Spinal cord (tissue), 10 donors: ENCODE results near the gene ATP10A. TPM values are rescaled to one million over a fixed set of nuclear protein-coding genes. Genes with fewer than 3 reads are reported as not detected.

Experiments used
- DNase-seq, 6 donors: peaks; one replicate each; pipeline versions ENCODE4 v3.0.0 to v3.0.0-alpha.2; 2013 to 2015; ENCODE audit warnings: low spot score in 6 of 6, low read depth in 4 of 6
- H3K27ac ChIP-seq: one replicate; pipeline ENCODE4 v1.5.1; 2013; ENCODE audit warnings: low read depth, low read length, control low read depth
- H3K27me3 ChIP-seq: one replicate; pipeline ENCODE4 v1.6.1; 2013; ENCODE audit warnings: low read length; ENCODE audit not compliant: control insufficient read depth, insufficient read depth
- H3K36me3 ChIP-seq: one replicate; pipeline ENCODE4 v1.6.1; 2013; ENCODE audit warnings: low read length; ENCODE audit not compliant: control insufficient read depth, insufficient read depth
- H3K4me1 ChIP-seq: one replicate; pipeline ENCODE4 v1.6.1; 2013; ENCODE audit warnings: low read length; ENCODE audit not compliant: control insufficient read depth, insufficient read depth
- H3K4me3 ChIP-seq: one replicate; pipeline ENCODE4 v1.5.1; 2013; ENCODE audit warnings: low read depth, low read length, control low read depth
- H3K9me3 ChIP-seq: one replicate; pipeline ENCODE4 v1.6.1; 2013; ENCODE audit warnings: low read length; ENCODE audit not compliant: control insufficient read depth, insufficient read depth
- WGBS: methylation state at CpG from one replicate; pipeline ENCODE4 v1.1.5; 2013; ENCODE audit warnings: missing lambda C conversion rate; ENCODE audit not compliant: insufficient coverage; 5-methylcytosine and 5-hydroxymethylcytosine counted together
- polyA plus RNA-seq, 2 donors: library from polyadenylated mRNA; unstranded; fragments of 120-200 nt; gene quantifications; one replicate each; pipeline ENCODE4 v1.2.1, GENCODE V29; 2013; ENCODE audit not compliant: insufficient read length in 2 of 2
- total RNA-seq, 2 donors: library from RNA; depleted of rRNA in 1 of 2; stranded (reverse); fragments of 120-200 nt in 1 of 2; fragments of >200 nt in 1 of 2; gene quantifications; one replicate each; pipeline versions ENCODE4 v1.2.3 to v1.2.4, GENCODE V29; 2013 to 2014
- donor health status: healthy.

The ATP10A gene
- total and polyA plus RNA-seq, 4 donors, result 3.6 to 5.4 (median 4.4) TPM

DNA sequence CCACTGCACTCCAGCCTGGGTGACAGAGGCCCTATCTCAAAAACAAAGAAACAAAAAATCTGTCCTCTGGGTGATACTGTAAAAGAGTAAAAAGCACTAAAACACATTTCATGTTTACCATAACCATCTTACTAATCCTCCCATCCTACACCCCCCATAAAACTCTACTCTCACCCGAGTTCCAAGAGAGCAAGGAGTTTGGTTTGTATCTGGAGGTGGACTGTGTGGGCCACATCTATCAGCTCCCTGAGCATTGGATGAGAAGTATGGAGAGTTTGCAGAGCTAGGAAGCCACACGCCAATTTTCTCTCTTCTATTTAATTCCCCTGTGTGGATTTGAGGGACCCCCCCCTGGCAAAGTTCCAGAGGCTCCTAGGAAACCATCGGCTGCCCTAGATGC lies 80.0 kb downstream of the ATP10A start:
- WGBS, result no CpG with 5 or more reads among the region's 3 CpGs
- no peaks in the 10 kb centered on the region for H3K9me3 ChIP-seq
- no peak for DNase-seq
- H3K4me1 ChIP-seq, result no peaks in the 10 kb centered on the region
- H3K27me3 ChIP-seq, result no peaks in the 10 kb centered on the region
- H3K36me3 ChIP-seq, result peaks cover 4% of the 10 kb centered on the region
- no peak overlapping the region for H3K4me3 ChIP-seq
- H3K27ac ChIP-seq, result no peak overlapping the region

DNA sequence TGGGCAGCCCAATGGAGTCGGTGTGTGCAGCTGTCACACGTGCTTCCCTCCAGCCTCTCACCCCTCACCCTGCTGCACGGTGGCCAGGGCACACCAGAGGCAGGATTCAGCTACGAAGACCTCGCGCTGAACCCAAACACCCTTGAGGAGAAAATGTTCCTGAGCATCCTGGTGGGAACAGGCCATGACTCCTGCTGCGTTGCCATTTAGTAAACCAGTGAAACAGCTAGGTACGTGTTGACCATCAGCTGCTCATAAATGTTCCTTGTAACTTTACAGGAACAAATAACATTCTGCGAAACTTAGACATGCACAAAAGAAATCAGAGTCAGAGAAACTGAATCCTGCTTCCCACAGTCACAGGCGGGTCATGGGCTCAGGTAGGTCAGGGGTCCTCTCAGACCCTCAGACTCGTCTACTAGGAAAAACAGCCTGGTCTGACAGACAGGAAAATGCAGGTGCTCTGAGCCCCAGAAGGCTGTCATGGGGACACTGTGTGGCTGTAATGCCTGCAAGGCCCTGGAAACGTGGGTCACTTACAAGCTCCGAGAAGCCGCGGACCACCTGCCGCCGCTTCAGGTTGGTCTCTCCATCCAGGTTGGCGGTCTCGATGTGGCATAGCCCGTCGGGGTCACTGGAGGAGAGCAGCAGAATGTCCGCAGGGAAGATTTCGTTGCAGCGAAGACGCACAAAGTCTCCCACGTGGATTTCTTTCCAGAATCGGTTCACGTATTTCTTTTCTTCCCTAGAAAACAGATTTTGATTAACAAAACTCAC lies 82.5 kb downstream of the ATP10A start:
- 93% methylated on average over 25 of the region's 28 CpGs for WGBS
- no peak for DNase-seq

DNA sequence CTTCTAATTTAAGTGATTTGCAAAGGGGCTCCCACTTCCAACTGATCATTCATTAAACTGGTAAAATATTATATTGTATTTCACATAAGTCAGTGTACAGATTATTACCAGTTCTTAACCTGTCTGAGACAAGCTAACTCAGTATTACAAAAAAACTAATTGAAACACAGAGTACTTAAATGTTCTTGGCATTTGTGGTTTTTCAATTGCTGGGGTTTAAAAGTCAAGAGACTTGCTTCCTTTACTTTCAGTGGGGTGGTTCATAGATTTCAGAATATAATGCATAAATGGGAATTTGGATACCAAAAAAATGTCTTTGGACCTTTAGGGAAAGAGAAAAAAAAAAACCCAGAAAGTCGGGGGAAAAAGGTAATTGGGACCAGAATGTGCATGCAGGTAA lies 85.0 kb downstream of the ATP10A start:
- no peak overlapping the region for H3K27ac ChIP-seq
- no peaks in the 10 kb centered on the region for H3K27me3 ChIP-seq
- H3K4me3 ChIP-seq, result no peak overlapping the region
- no peak for DNase-seq
- no CpG with 5 or more reads among the region's 1 CpG for WGBS
- H3K36me3 ChIP-seq, result peaks cover 4% of the 10 kb centered on the region
- no peaks in the 10 kb centered on the region for H3K9me3 ChIP-seq
- no peaks in the 10 kb centered on the region for H3K4me1 ChIP-seq

More for the DNA sequence above, 82.5 kb downstream of the ATP10A start:
- Histone ChIP-seq H3K27ac (no peak overlapping the region), H3K4me3 (no peak overlapping the region), H3K9me3 (no peaks in the 10 kb centered on the region), H3K27me3 (no peaks in the 10 kb centered on the region), H3K36me3 (peaks cover 4% of the 10 kb centered on the region), H3K4me1 (no peaks in the 10 kb centered on the region)

DNA sequence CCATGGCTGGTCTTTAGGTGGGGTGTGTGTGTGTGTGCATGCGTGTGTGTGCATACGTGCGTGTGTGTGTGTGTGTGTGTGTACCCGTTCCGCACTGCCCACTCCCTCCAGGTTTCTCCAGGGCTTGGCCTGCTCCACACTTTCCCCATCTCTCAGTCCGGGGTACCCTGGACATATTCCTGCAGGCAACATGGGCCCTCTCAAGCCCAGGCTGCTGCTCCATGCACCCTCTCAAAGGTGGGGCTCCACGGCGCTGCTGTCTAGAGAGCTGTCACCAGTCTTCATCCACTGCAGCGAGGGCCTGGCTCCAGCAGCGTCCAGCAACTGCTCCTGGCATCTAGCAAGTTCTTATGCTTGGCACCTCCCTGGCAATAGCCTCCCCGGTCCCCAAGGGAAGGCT lies 86.1 kb downstream of the ATP10A start:
- no peak for DNase-seq
- Histone ChIP-seq H3K4me1 (peaks cover 5% of the 10 kb centered on the region), H3K9me3 (no peaks in the 10 kb centered on the region), H3K27me3 (no peaks in the 10 kb centered on the region), H3K4me3 (no peak overlapping the region), H3K36me3 (peaks cover 4% of the 10 kb centered on the region), H3K27ac (no peak overlapping the region)
- 97% methylated on average over 6 of the region's 11 CpGs for WGBS

DNA sequence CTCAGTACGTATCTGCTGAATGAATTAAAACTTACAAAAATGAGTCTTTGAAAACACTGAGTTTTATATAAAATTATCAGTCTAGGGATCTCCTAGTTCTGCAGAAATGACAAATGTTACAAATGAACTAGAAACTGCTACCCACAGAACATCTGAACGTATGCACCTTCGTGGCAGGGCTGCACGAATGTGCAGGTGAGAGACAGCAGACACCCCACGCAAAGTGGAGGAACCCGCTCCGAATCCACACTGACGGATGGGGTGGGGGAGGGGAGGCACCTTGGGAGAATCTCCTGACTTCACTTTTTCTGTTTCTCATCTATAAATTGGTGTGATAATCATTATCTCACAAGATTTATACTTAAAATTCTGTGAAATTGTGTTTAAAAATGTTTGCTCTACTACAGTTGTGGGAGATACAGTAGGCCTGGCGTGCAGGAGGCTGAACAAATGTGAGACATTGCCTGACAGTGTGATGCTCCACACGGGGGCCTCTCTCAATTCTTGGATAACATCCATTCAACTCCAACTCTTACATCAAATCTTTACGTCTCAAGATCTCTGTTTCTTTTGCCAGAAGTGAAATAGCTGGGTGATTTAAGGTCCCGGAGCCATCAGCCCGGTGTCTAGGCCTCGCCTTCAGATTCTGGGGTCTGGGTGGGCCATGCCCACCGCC lies 86.9 kb downstream of the ATP10A start:
- no peaks in the 10 kb centered on the region for H3K9me3 ChIP-seq
- H3K4me3 ChIP-seq, result no peak overlapping the region
- peaks cover 4% of the 10 kb centered on the region for H3K36me3 ChIP-seq
- peaks cover 5% of the 10 kb centered on the region for H3K4me1 ChIP-seq
- no peaks in the 10 kb centered on the region for H3K27me3 ChIP-seq
- H3K27ac ChIP-seq, result no peak overlapping the region
- WGBS, result 100% methylated on average over 5 of the region's 15 CpGs
- DNase-seq, result no peak

DNA sequence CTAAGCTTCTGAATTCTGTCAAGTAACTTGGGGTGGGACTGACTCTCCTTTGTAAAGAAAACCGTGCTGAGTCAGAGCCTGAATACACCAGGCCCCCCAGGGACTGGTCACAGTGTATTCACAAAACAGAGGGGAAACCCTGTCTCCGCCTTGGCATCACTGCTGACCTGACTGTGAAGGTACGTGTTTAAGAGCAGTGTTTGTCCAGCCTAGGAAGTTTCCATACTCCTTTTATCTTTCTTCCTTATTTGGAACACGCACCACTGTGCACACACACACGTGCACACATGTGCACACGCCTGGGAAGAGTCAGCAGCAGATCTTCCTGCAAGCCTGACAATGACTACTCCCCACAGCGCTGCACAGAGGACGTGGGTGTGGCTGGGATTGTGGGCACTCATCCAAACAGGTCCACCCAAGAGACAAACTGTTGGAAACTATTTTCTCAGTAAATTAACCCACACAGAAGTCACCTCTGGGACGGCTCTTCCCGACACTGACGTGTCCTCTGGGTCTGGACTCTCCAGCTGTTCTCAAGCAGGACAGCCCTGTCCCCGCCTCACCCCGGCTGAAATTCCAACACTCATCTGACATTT lies 87.7 kb downstream of the ATP10A start:
- Histone ChIP-seq H3K27me3 (no peaks in the 10 kb centered on the region), H3K4me1 (peaks cover 5% of the 10 kb centered on the region), H3K27ac (no peak overlapping the region), H3K9me3 (no peaks in the 10 kb centered on the region), H3K36me3 (peaks cover 4% of the 10 kb centered on the region), H3K4me3 (no peak overlapping the region)
- 58% methylated on average over 9 of the region's 13 CpGs for WGBS
- DNase-seq, result peak in 1 of 6 donors; percentile 44

DNA sequence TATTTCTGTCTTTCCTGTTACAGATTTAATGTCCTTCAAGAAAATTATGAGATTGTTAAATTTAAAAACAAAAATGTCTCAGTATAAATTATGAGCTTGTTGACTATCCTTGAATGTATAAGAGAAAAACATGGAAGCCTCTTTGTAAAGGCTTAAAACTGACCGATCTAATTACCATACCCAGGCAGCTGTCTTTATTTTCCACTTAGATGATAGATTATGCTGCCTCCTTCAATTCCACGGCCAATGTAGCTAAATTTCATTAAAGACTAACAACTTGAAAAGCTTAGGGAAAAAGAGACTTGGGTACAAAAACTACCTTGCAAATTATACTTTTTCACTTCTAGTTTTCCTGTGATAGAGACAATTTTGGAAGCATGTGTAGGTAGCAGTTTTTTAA lies 88.3 kb downstream of the ATP10A start:
- no peak overlapping the region for H3K4me3 ChIP-seq
- H3K4me1 ChIP-seq, result peaks cover 5% of the 10 kb centered on the region
- peaks cover 4% of the 10 kb centered on the region for H3K36me3 ChIP-seq
- no peaks in the 10 kb centered on the region for H3K9me3 ChIP-seq
- H3K27ac ChIP-seq, result no peak overlapping the region
- DNase-seq, result no peak
- no peaks in the 10 kb centered on the region for H3K27me3 ChIP-seq
- no CpG with 5 or more reads among the region's 2 CpGs for WGBS

DNA sequence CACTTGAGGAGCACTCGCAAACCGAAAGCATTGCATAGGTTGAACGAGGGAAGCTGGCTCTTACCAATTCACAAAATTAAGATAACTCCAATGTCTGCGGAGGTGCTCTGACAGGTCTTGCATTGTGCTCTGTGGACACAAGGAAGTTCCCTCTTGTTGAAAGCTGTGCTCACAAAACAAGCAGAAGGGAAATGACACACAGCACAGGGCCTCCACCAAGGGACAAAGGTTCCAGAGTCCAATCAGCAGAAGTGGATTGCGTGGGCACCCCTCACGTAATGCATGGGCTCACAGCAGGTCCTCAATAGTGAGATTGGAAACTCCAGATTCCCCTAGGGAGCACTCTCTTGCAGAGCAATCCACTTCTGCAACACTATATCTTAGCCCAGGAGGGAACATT lies 89.9 kb downstream of the ATP10A start:
- peaks cover 5% of the 10 kb centered on the region for H3K4me1 ChIP-seq
- no peaks in the 10 kb centered on the region for H3K27me3 ChIP-seq
- no peak for DNase-seq
- 93% methylated on average over 3 of the region's 6 CpGs for WGBS
- peaks cover 3% of the 10 kb centered on the region for H3K36me3 ChIP-seq
- H3K4me3 ChIP-seq, result no peak overlapping the region
- no peak overlapping the region for H3K27ac ChIP-seq
- no peaks in the 10 kb centered on the region for H3K9me3 ChIP-seq

DNA sequence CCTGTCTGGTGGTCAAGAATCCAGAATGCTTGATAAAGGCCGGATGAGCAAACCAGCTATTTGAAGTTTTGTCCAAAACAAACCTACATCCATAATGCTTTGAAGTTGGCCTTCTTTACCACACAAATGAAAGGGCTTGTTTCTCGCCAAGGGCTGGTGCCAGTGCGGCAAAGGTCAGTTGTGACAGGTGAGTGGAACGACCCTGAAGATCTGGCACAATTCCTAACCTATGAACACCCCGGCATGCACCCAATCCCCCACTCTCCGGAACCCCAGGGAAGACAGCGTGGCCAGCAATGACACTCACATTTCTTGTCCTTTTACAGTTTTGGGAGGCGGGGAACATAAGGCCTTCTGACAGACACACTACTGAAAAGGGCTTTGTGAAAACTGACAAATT lies 90.6 kb downstream of the ATP10A start:
- no peaks in the 10 kb centered on the region for H3K27me3 ChIP-seq
- H3K4me3 ChIP-seq, result no peak overlapping the region
- H3K36me3 ChIP-seq, result peaks cover 3% of the 10 kb centered on the region
- no peaks in the 10 kb centered on the region for H3K9me3 ChIP-seq
- H3K4me1 ChIP-seq, result peaks cover 5% of the 10 kb centered on the region
- DNase-seq, result no peak
- 63% methylated on average over 4 of the region's 8 CpGs for WGBS
- no peak overlapping the region for H3K27ac ChIP-seq
